A549 (cell line): ENCODE results near the gene DBNDD2. TPM values are rescaled to one million over a fixed set of nuclear protein-coding genes. Genes with fewer than 3 reads are reported as not detected.

Experiments
- ATAC-seq, 2 experiments: fragments of 200-7000 bp in 1 of 2; fragments of >200 bp in 1 of 2; cut with Nextera tagmentation in 1 of 2; cut with Tn5 transposase in 1 of 2; 3 replicates each; pipeline versions ENCODE4 v1.8.0 to v1.9.1; 2018 to 2020; ENCODE audit warnings: mild to moderate bottlenecking in 1 of 2, moderate library complexity in 1 of 2
- CTCF ChIA-PET: fragments of 300-600 bp; sonication (Branson Sonifier 250); formaldehyde crosslinking; extraction: SDS; loops from one replicate; lab custom pipeline; 2021; ENCODE audit warnings: antibody characterized with exemption, inconsistent platforms; lab: Yijun Ruan, JAX
- POLR2A ChIA-PET: fragments of 350-600 bp; formaldehyde crosslinking; extraction: SDS; loops from one replicate; lab custom pipeline; 2021; ENCODE audit warnings: antibody characterized with exemption, inconsistent platforms; lab: Yijun Ruan, JAX
- DNase-seq, 2 experiments: peaks; one replicate each; pipeline versions ENCODE4 v3.0.0 to v3.0.0-alpha.2; 2011 to 2016; ENCODE audit warnings: low read depth in 1 of 2, low spot score in 1 of 2
- FAIRE-seq: peaks from 2 replicates; lab custom pipeline; 2011; peaks lifted over from hg19 to GRCh38; lab: Jason Lieb, UNC
- H3K27ac ChIP-seq, 2 experiments: fragments of >200 bp; sonication (Bioruptor Twin); formaldehyde crosslinking; 3 replicates each; pipeline ENCODE4 v1.5.1; 2016 to 2017
- H3K4me1 ChIP-seq: fragments of >200 bp; sonication (Bioruptor Twin); formaldehyde crosslinking; 3 replicates; pipeline ENCODE4 v1.6.1; 2016
- H3K4me2 ChIP-seq: fragments of >200 bp; sonication (Bioruptor Twin); formaldehyde crosslinking; 3 replicates; pipeline ENCODE4 v1.6.1; 2016
- H3K4me3 ChIP-seq: fragments of >200 bp; sonication (Bioruptor Twin); formaldehyde crosslinking; 3 replicates; pipeline ENCODE4 v1.5.1; 2016
- H3K9me3 ChIP-seq: fragments of >200 bp; sonication (Bioruptor Twin); formaldehyde crosslinking; 3 replicates; pipeline ENCODE4 v1.6.1; 2016
- BHLHE40 ChIP-seq: IDR thresholded peaks from 2 replicates; pipeline ENCODE4 v1.6.1; 2012; ENCODE audit warnings: low read depth, low read length, inconsistent platforms
- CHD4 ChIP-seq: fragments of 200-600 bp; sonication (generic); IDR thresholded peaks from 2 replicates; pipeline ENCODE4 v1.6.1; 2016; ENCODE audit warnings: antibody characterized with exemption, mild to moderate bottlenecking, borderline replicate concordance
- EHF ChIP-seq: fragments of 250-450 bp; sonication (Bioruptor Pico); IDR thresholded peaks from 2 replicates; pipeline ENCODE4 v1.5.0; 2020; ENCODE audit warnings: mild to moderate bottlenecking
- EHMT2 ChIP-seq: fragments of 200-600 bp; sonication (generic); IDR thresholded peaks from 2 replicates; pipeline ENCODE4 v1.6.1; 2016; ENCODE audit warnings: antibody characterized with exemption, low read depth, mild to moderate bottlenecking, moderate library complexity
- FOSB ChIP-seq: fragments of 250-450 bp; sonication (Bioruptor Pico); IDR thresholded peaks from 2 replicates; pipeline ENCODE4 v1.5.0; 2020; ENCODE audit warnings: mild to moderate bottlenecking, moderate library complexity
- GATA3 ChIP-seq: IDR thresholded peaks from 2 replicates; pipeline ENCODE4 v1.6.1; 2012; ENCODE audit warnings: borderline replicate concordance
- HEYL ChIP-seq: fragments of 250-450 bp; sonication (Bioruptor Pico); IDR thresholded peaks from 2 replicates; pipeline ENCODE4 v1.8.0; 2021; ENCODE audit warnings: mild to moderate bottlenecking, moderate library complexity
- HMGXB4 ChIP-seq: fragments of 250-450 bp; sonication (Bioruptor Pico); IDR thresholded peaks from 2 replicates; pipeline ENCODE4 v1.5.0; 2021; ENCODE audit warnings: mild to moderate bottlenecking, moderate library complexity, borderline replicate concordance
- HOXB13 ChIP-seq: fragments of 250-450 bp; sonication (Bioruptor Pico); IDR thresholded peaks from 2 replicates; pipeline ENCODE4 v1.5.0; 2020; ENCODE audit warnings: low read depth, mild to moderate bottlenecking, moderate library complexity
- HOXB5 ChIP-seq: fragments of 250-450 bp; sonication (Bioruptor Pico); IDR thresholded peaks from 2 replicates; pipeline ENCODE4 v1.5.0; 2020; ENCODE audit warnings: mild to moderate bottlenecking, moderate library complexity
- KDM1A ChIP-seq: fragments of 200-600 bp; sonication (generic); IDR thresholded peaks from 2 replicates; pipeline ENCODE4 v1.6.1; 2016; ENCODE audit warnings: low read depth, mild to moderate bottlenecking
- MAFK ChIP-seq: fragments of 450-650 bp; IDR thresholded peaks from 2 replicates; pipeline ENCODE4 v1.6.1; 2014; ENCODE audit not compliant: partially characterized antibody
- NFE2L2 ChIP-seq: fragments of 150-350 bp; conservative IDR thresholded peaks from 2 replicates; pipeline ENCODE4 v1.6.1; 2014; ENCODE audit warnings: low read length
- POLR2AphosphoS2 ChIP-seq: conservative IDR thresholded peaks from 2 replicates; pipeline ENCODE4 v1.6.1; 2012; ENCODE audit warnings: low read length, improper control_type of control experiment, inconsistent platforms
- RARB ChIP-seq: fragments of 250-450 bp; sonication (Bioruptor Pico); IDR thresholded peaks from 2 replicates; pipeline ENCODE4 v1.8.0; 2021; ENCODE audit warnings: mild to moderate bottlenecking, moderate library complexity
- RFX5 ChIP-seq: fragments of 450-650 bp; IDR thresholded peaks from 2 replicates; pipeline ENCODE4 v1.7.1; 2014; ENCODE audit warnings: antibody characterized with exemption, mild to moderate bottlenecking, moderate library complexity
- RNF2 ChIP-seq: fragments of 200-600 bp; sonication (generic); IDR thresholded peaks from 2 replicates; pipeline ENCODE4 v1.6.1; 2016; ENCODE audit warnings: low read depth, mild to moderate bottlenecking, antibody characterized with exemption, moderate library complexity, borderline replicate concordance
- SREBF2 ChIP-seq: fragments of 450-650 bp; IDR thresholded peaks from 2 replicates; pipeline ENCODE4 v1.6.1; 2014; ENCODE audit warnings: mild to moderate bottlenecking, moderate library complexity
- TFCP2L1 ChIP-seq: fragments of 250-450 bp; sonication (Bioruptor Pico); IDR thresholded peaks from 2 replicates; pipeline ENCODE4 v1.5.0; 2021; ENCODE audit warnings: mild to moderate bottlenecking
- USF2 ChIP-seq: fragments of 450-650 bp; IDR thresholded peaks from 2 replicates; pipeline ENCODE4 v1.6.1; 2014; ENCODE audit warnings: antibody characterized with exemption
- ZC3H11A ChIP-seq: fragments of 450-650 bp; IDR thresholded peaks from 2 replicates; pipeline ENCODE4 v1.6.1; 2014; ENCODE audit warnings: antibody characterized with exemption, mild to moderate bottlenecking
- ZFP36 ChIP-seq: fragments of 450-650 bp; IDR thresholded peaks from 2 replicates; pipeline ENCODE4 v1.6.1; 2014; ENCODE audit warnings: borderline replicate concordance; ENCODE audit not compliant: partially characterized antibody
- ZNF302 ChIP-seq: fragments of 250-450 bp; sonication (Bioruptor Pico); IDR thresholded peaks from 2 replicates; pipeline ENCODE4 v1.9.0; 2021; ENCODE audit warnings: inconsistent platforms, mild to moderate bottlenecking, moderate library complexity
- WGBS: methylation state at CpG from one replicate; pipeline ENCODE4 v1.1.6; 2017; ENCODE audit errors: missing lambda C conversion rate; 5-methylcytosine and 5-hydroxymethylcytosine counted together
- polyA plus RNA-seq, 4 experiments: library from polyadenylated mRNA; depleted of rRNA in 3 of 4; stranded (reverse); fragments of >200 nt; fragmentation: RNase III in 1 of 4; extraction: RNeasy Plus Mini Kit Qiagen cat#74134 plus additional on column Dnase treatment in 1 of 4; gene quantifications; 2 replicates in 3 of 4; 3 replicates in 1 of 4; pipeline ENCODE4 v1.2.3, GENCODE V29; 2011 to 2017
- TF ChIP-seq, protein P1 (sequence below): fragments of >200 bp; sonication (Bioruptor Twin); formaldehyde crosslinking; IDR thresholded peaks from 2 replicates; pipeline ENCODE4 v1.6.1; 2016
- TF ChIP-seq, protein P2 (sequence below): IDR thresholded peaks from 2 replicates; pipeline ENCODE4 v1.6.1; 2012
- TF ChIP-seq, protein P3 (sequence below): IDR thresholded peaks from 2 replicates; pipeline ENCODE4 v1.6.1; 2012; ENCODE audit warnings: low read depth, borderline replicate concordance

Gene DBNDD2
- polyA plus RNA-seq, 2 of the 4 experiments (the other 2 are of a cell fraction): 6.5 to 20.9 TPM

- ATAC-seq: no peak
- TF ChIP-seq EHMT2: no peak
- no peak for TF ChIP-seq SREBF2
- TF ChIP-seq ZNF302 (CRISPR knock-in tag): no peak
- TF ChIP-seq, protein P1, sequence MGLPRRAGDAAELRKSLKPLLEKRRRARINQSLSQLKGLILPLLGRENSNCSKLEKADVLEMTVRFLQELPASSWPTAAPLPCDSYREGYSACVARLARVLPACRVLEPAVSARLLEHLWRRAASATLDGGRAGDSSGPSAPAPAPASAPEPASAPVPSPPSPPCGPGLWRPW: no peak
- TF ChIP-seq FOSB (CRISPR knock-in tag): no peak
- TF ChIP-seq HEYL (CRISPR knock-in tag): no peak
- no peak for TF ChIP-seq EHF
- no peak for TF ChIP-seq HMGXB4 (CRISPR knock-in tag)
- TF ChIP-seq NFE2L2: no peak
- TF ChIP-seq HOXB13 (CRISPR knock-in tag): no peak
- TF ChIP-seq TFCP2L1 (CRISPR knock-in tag): no peak
- TF ChIP-seq RFX5: no peak
- no peak for TF ChIP-seq USF2
- no peak for TF ChIP-seq POLR2AphosphoS2
- no peak for TF ChIP-seq HOXB5 (CRISPR knock-in tag)
- no peak for TF ChIP-seq KDM1A
- TF ChIP-seq CHD4: no peak
- 95% methylated on average over 8 of the region's 8 CpGs for WGBS
- no peak overlapping the region for H3K4me3 ChIP-seq
- H3K4me2 ChIP-seq: peak overlapping the region; percentile 64
- FAIRE-seq: no peak
- peak overlapping the region; percentile 42 to 58; a peak in 3 of 6 replicates for H3K27ac ChIP-seq
- no peak for DNase-seq
- POLR2A ChIA-PET: interaction anchor here (1.0 to 1.6 kb wide), 5 partner anchors 8 to 515 kb away, joined by 4 to 6 read pairs (median 5); partner anchors contain the start of gene SYS1
- H3K4me1 ChIP-seq: peaks cover 37% of the 10 kb centered on the region
- CTCF ChIA-PET: interaction anchor here (1.2 to 7.9 kb wide), 11 partner anchors 16 to 352 kb away, joined by 3 to 70 read pairs (median 7); partner anchors contain the start of gene SYS1
- H3K9me3 ChIP-seq: no peaks in the 10 kb centered on the region
Observed at GRCh38 chr20:45420125-45420524, 12.0 kb downstream of the DBNDD2 start.

GRCh38 chr20:45423700-45424099 is 15.6 kb downstream of the DBNDD2 start:
- H3K9me3 ChIP-seq: no peaks in the 10 kb centered on the region

More at GRCh38 chr20:45423700-45424099, 15.6 kb downstream of the DBNDD2 start:
- ChIA-PET POLR2A (no interaction called here), CTCF (interaction anchor here (1.2 to 6.7 kb wide), 3 partner anchors 13 to 61 kb away, joined by 4 to 43 read pairs (median 42); partner anchors contain the start of gene SYS1)
- Histone ChIP-seq H3K27ac (no peak overlapping the region), H3K4me1 (peaks cover 16% of the 10 kb centered on the region)
- TF ChIP-seq MAFK (no peak), RARB (no peak), GATA3 (no peak), RFX5 (no peak), CHD4 (no peak), BHLHE40 (no peak), RNF2 (no peak), HMGXB4 (CRISPR knock-in tag) (no peak), HEYL (CRISPR knock-in tag) (no peak), EHF (no peak), ZC3H11A (no peak), FOSB (CRISPR knock-in tag) (no peak), POLR2AphosphoS2 (no peak), ZFP36 (no peak)
- TF ChIP-seq, protein P2, sequence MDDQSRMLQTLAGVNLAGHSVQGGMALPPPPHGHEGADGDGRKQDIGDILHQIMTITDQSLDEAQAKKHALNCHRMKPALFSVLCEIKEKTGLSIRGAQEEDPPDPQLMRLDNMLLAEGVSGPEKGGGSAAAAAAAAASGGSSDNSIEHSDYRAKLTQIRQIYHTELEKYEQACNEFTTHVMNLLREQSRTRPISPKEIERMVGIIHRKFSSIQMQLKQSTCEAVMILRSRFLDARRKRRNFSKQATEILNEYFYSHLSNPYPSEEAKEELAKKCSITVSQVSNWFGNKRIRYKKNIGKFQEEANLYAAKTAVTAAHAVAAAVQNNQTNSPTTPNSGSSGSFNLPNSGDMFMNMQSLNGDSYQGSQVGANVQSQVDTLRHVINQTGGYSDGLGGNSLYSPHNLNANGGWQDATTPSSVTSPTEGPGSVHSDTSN: no peak
- TF ChIP-seq, protein P3, sequence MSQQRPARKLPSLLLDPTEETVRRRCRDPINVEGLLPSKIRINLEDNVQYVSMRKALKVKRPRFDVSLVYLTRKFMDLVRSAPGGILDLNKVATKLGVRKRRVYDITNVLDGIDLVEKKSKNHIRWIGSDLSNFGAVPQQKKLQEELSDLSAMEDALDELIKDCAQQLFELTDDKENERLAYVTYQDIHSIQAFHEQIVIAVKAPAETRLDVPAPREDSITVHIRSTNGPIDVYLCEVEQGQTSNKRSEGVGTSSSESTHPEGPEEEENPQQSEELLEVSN: no peak
- TF ChIP-seq, all 56 proteins: peak for 0
- FAIRE-seq: no peak
- Histone ChIP-seq H3K4me3 (no peak overlapping the region), H3K4me2 (no peak overlapping the region)
- no peak for DNase-seq
- ATAC-seq: no peak
- 100% methylated on average over 2 of the region's 2 CpGs for WGBS
